Liver (tissue), 9 donors: ENCODE measurements around the gene FLNB. TPM values are rescaled to one million over a fixed set of nuclear protein-coding genes. Genes with fewer than 3 reads are reported as not detected.

Source experiments
- DNase-seq: peaks from one replicate; pipeline ENCODE4 v3.0.0-alpha.2; 2017; ENCODE audit warnings: low spot score
- H3K27ac ChIP-seq, 2 donors: one replicate each; pipeline ENCODE4 v1.7.0; 2013; ENCODE audit warnings: inconsistent platforms in 2 of 2, low read length in 2 of 2, control low read depth in 1 of 2, low read depth in 1 of 2, mild to moderate bottlenecking in 1 of 2
- H3K27me3 ChIP-seq, 4 donors: one replicate each; pipeline versions ENCODE4 v1.6.1 to v1.7.0; 2013; ENCODE audit warnings: low read length in 3 of 4, inconsistent platforms in 1 of 4, mild to moderate bottlenecking in 1 of 4, moderate library complexity in 1 of 4; ENCODE audit not compliant: control insufficient read depth in 4 of 4, insufficient read depth in 4 of 4
- H3K36me3 ChIP-seq, 4 donors: one replicate each; pipeline versions ENCODE4 v1.6.1 to v1.7.0; 2013; ENCODE audit warnings: low read length in 3 of 4, mild to moderate bottlenecking in 3 of 4, low read depth in 1 of 4, moderate library complexity in 1 of 4; ENCODE audit not compliant: control insufficient read depth in 4 of 4, insufficient read depth in 3 of 4
- H3K4me1 ChIP-seq, 4 donors: one replicate each; pipeline versions ENCODE4 v1.6.1 to v1.7.0; 2013; ENCODE audit warnings: low read length in 3 of 4, mild to moderate bottlenecking in 3 of 4, moderate library complexity in 1 of 4; ENCODE audit not compliant: control insufficient read depth in 4 of 4, insufficient read depth in 4 of 4
- H3K4me3 ChIP-seq, 3 donors: one replicate each; pipeline versions ENCODE4 v1.6.1 to v1.7.0; 2013; ENCODE audit warnings: low read length in 3 of 3, control low read depth in 1 of 3, low read depth in 1 of 3, mild to moderate bottlenecking in 1 of 3
- H3K9ac ChIP-seq, 2 donors: one replicate each; pipeline ENCODE4 v1.7.0; 2013; ENCODE audit warnings: low read length in 2 of 2, mild to moderate bottlenecking in 2 of 2, moderate library complexity in 2 of 2, control low read depth in 1 of 2, low read depth in 1 of 2
- H3K9me3 ChIP-seq, 4 donors: one replicate each; pipeline versions ENCODE4 v1.6.1 to v1.7.0; 2013; ENCODE audit warnings: low read length in 3 of 4; ENCODE audit not compliant: control insufficient read depth in 4 of 4
- ATF3 ChIP-seq: IDR thresholded peaks from 2 replicates; pipeline ENCODE4 v1.6.1; 2016; ENCODE audit warnings: antibody characterized with exemption
- EGR1 ChIP-seq, 2 donors: IDR thresholded peaks; 2 replicates each; pipeline ENCODE4 v1.6.1; 2016 to 2018; ENCODE audit warnings: antibody characterized with exemption in 2 of 2, low read depth in 2 of 2
- FOXA1 ChIP-seq: IDR thresholded peaks from 2 replicates; pipeline ENCODE4 v1.6.1; 2016; ENCODE audit warnings: antibody characterized with exemption
- GABPA ChIP-seq, 2 donors: IDR thresholded peaks in 1 of 2; conservative IDR thresholded peaks in 1 of 2; 2 replicates each; pipeline ENCODE4 v1.6.1; 2016; ENCODE audit warnings: antibody characterized with exemption in 2 of 2, mild to moderate bottlenecking in 1 of 2, moderate library complexity in 1 of 2
- HNF4A ChIP-seq, 2 donors: conservative IDR thresholded peaks; 2 replicates each; pipeline ENCODE4 v1.6.1; 2016; ENCODE audit warnings: antibody characterized with exemption in 2 of 2, mild to moderate bottlenecking in 2 of 2
- HNF4G ChIP-seq: IDR thresholded peaks from 2 replicates; pipeline ENCODE4 v1.6.1; 2016; ENCODE audit warnings: antibody characterized with exemption
- RAD21 ChIP-seq, 2 donors: IDR thresholded peaks; 2 replicates each; pipeline ENCODE4 v1.6.1; 2016; ENCODE audit warnings: antibody characterized with exemption in 2 of 2, mild to moderate bottlenecking in 2 of 2
- RXRA ChIP-seq, 2 donors: IDR thresholded peaks; 2 replicates each; pipeline ENCODE4 v1.6.1; 2017 to 2018; ENCODE audit warnings: antibody characterized with exemption in 2 of 2, mild to moderate bottlenecking in 1 of 2
- SP1 ChIP-seq: IDR thresholded peaks from 2 replicates; pipeline ENCODE4 v1.6.1; 2018; ENCODE audit warnings: antibody characterized with exemption, mild to moderate bottlenecking
- YY1 ChIP-seq: IDR thresholded peaks from 2 replicates; pipeline ENCODE4 v1.6.1; 2016; ENCODE audit warnings: antibody characterized with exemption, mild to moderate bottlenecking
- WGBS: extraction: QIAGEN DNeasy Blood & Tissue Kit; methylation state at CpG from one replicate; pipeline ENCODE4 v1.1.7; 2013; 5-methylcytosine and 5-hydroxymethylcytosine counted together
- polyA plus RNA-seq, 2 donors: library from polyadenylated mRNA; stranded (reverse) in 1 of 2; unstranded in 1 of 2; fragments of 200-250 nt in 1 of 2; fragments of >200 nt in 1 of 2; fragmentation: Nextera tagmentation in 1 of 2; extraction: Ambion mirVana in 1 of 2; gene quantifications; one replicate each; pipeline versions ENCODE4 v1.2.1 to v1.2.3, GENCODE V29; 2013 to 2015
- total RNA-seq, 2 donors: library from RNA; depleted of rRNA; stranded (reverse); fragments of >200 nt; gene quantifications; one replicate each; pipeline ENCODE4 v1.2.3, GENCODE V29; 2014
- TF ChIP-seq, protein P1 (sequence below): IDR thresholded peaks from 2 replicates; pipeline ENCODE4 v1.6.1; 2016; ENCODE audit warnings: antibody characterized with exemption, mild to moderate bottlenecking
- TF ChIP-seq, protein P2 (sequence below): IDR thresholded peaks from 2 replicates; pipeline ENCODE4 v1.6.1; 2016; ENCODE audit warnings: antibody characterized with exemption
- TF ChIP-seq, protein P3 (sequence below): fragments of 150-350 bp; IDR thresholded peaks from 2 replicates; pipeline ENCODE4 v1.5.1; 2017; ENCODE audit warnings: improper control_type of control experiment, low read depth, low read length; ENCODE audit not compliant: missing input control
- donor health status: healthy.
- donor health status: healthy.
- donor health status: healthy.
- donor health status: healthy.
- donor health status: healthy.

The FLNB gene
- total and polyA plus RNA-seq, 4 donors, result 22.9 to 124 (median 44.3) TPM

- no peak overlapping the region for H3K4me3 ChIP-seq
- no peaks in the 10 kb centered on the region for H3K36me3 ChIP-seq
- peaks cover 19 to 54% (median 42%) of the 10 kb centered on the region in 4 donors for H3K4me1 ChIP-seq
- no peak for DNase-seq
- 54% methylated on average over 17 of the region's 17 CpGs for WGBS
- no peak overlapping the region for H3K9ac ChIP-seq
- H3K27me3 ChIP-seq, result no peaks in the 10 kb centered on the region
- TF ChIP-seq FOXA1 (no peak), ATF3 (peak; percentile 69), GABPA (IDR thresholded peaks at IDR 0.05 in 1 of 2, conservative IDR thresholded peaks at IDR 0.05 in 1 of 2) (no peak), RAD21 (IDR thresholded peaks at IDR 0.05) (no peak), HNF4A (conservative IDR thresholded peaks at IDR 0.05) (peak in 1 of 2 donors; percentile 54), HNF4G (no peak), YY1 (no peak), RXRA (IDR thresholded peaks at IDR 0.05) (peak in 1 of 2 donors; percentile 67), EGR1 (IDR thresholded peaks at IDR 0.05; ENCODE audit: low read depth in 2 of 2) (no peak), SP1 (peak; percentile 39)
- TF ChIP-seq, protein P1, sequence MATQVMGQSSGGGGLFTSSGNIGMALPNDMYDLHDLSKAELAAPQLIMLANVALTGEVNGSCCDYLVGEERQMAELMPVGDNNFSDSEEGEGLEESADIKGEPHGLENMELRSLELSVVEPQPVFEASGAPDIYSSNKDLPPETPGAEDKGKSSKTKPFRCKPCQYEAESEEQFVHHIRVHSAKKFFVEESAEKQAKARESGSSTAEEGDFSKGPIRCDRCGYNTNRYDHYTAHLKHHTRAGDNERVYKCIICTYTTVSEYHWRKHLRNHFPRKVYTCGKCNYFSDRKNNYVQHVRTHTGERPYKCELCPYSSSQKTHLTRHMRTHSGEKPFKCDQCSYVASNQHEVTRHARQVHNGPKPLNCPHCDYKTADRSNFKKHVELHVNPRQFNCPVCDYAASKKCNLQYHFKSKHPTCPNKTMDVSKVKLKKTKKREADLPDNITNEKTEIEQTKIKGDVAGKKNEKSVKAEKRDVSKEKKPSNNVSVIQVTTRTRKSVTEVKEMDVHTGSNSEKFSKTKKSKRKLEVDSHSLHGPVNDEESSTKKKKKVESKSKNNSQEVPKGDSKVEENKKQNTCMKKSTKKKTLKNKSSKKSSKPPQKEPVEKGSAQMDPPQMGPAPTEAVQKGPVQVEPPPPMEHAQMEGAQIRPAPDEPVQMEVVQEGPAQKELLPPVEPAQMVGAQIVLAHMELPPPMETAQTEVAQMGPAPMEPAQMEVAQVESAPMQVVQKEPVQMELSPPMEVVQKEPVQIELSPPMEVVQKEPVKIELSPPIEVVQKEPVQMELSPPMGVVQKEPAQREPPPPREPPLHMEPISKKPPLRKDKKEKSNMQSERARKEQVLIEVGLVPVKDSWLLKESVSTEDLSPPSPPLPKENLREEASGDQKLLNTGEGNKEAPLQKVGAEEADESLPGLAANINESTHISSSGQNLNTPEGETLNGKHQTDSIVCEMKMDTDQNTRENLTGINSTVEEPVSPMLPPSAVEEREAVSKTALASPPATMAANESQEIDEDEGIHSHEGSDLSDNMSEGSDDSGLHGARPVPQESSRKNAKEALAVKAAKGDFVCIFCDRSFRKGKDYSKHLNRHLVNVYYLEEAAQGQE, result no peak
- TF ChIP-seq, protein P2, sequence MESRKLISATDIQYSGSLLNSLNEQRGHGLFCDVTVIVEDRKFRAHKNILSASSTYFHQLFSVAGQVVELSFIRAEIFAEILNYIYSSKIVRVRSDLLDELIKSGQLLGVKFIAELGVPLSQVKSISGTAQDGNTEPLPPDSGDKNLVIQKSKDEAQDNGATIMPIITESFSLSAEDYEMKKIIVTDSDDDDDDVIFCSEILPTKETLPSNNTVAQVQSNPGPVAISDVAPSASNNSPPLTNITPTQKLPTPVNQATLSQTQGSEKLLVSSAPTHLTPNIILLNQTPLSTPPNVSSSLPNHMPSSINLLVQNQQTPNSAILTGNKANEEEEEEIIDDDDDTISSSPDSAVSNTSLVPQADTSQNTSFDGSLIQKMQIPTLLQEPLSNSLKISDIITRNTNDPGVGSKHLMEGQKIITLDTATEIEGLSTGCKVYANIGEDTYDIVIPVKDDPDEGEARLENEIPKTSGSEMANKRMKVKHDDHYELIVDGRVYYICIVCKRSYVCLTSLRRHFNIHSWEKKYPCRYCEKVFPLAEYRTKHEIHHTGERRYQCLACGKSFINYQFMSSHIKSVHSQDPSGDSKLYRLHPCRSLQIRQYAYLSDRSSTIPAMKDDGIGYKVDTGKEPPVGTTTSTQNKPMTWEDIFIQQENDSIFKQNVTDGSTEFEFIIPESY, result no peak
- TF ChIP-seq, protein P3, sequence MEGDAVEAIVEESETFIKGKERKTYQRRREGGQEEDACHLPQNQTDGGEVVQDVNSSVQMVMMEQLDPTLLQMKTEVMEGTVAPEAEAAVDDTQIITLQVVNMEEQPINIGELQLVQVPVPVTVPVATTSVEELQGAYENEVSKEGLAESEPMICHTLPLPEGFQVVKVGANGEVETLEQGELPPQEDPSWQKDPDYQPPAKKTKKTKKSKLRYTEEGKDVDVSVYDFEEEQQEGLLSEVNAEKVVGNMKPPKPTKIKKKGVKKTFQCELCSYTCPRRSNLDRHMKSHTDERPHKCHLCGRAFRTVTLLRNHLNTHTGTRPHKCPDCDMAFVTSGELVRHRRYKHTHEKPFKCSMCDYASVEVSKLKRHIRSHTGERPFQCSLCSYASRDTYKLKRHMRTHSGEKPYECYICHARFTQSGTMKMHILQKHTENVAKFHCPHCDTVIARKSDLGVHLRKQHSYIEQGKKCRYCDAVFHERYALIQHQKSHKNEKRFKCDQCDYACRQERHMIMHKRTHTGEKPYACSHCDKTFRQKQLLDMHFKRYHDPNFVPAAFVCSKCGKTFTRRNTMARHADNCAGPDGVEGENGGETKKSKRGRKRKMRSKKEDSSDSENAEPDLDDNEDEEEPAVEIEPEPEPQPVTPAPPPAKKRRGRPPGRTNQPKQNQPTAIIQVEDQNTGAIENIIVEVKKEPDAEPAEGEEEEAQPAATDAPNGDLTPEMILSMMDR, result no peak
- H3K9me3 ChIP-seq, result no peaks in the 10 kb centered on the region
- no peak overlapping the region for H3K27ac ChIP-seq
These were observed 170.5 kb downstream of the FLNB start for GRCh38 chr3:58178528-58179234.
